Endothelial cell of umbilical vein (primary cell): Measurements from ENCODE around the gene LEMD3. TPM values are rescaled to one million over a fixed set of nuclear protein-coding genes. Genes with fewer than 3 reads are reported as not detected.

Experiments used
- BruUV-seq: library from RNA; stranded (reverse); fragments of 400-500 nt; replicated peaks from 2 replicates; lab custom pipeline; 2021; lab: Mats Ljungman, UMichigan
- CTCF ChIA-PET: fragments of 300-600, 350-600 bp; sonication (Branson Sonifier 250); formaldehyde crosslinking; loops from one replicate; lab custom pipeline; 2021; ENCODE audit warnings: antibody characterized with exemption, inconsistent platforms; lab: Charles Lee
- POLR2A ChIA-PET: fragments of 300-600, 350-600 bp; sonication (Branson Sonifier 250); formaldehyde crosslinking; loops from one replicate; lab custom pipeline; 2021; ENCODE audit warnings: antibody characterized with exemption, inconsistent platforms; lab: Charles Lee
- DNase-seq: peaks from one replicate; pipeline ENCODE4 v3.0.0-alpha.2; 2011; ENCODE audit warnings: low read depth, low spot score
- FAIRE-seq: peaks from 2 replicates; lab custom pipeline; 2011; peaks lifted over from hg19 to GRCh38; lab: Jason Lieb, UNC
- H2AFZ ChIP-seq: 2 replicates; pipeline ENCODE4 v1.6.0; 2012; ENCODE audit warnings: low read depth, low read length, control low read depth, inconsistent platforms
- H3K27ac ChIP-seq: 2 replicates; pipeline ENCODE4 v1.5.1; 2011; ENCODE audit warnings: low read depth, mild to moderate bottlenecking, control low read depth, low read length, moderate library complexity; ENCODE audit not compliant: insufficient read depth
- H3K27me3 ChIP-seq, 2 experiments: 2 replicates each; pipeline versions ENCODE4 v1.6.0 to v1.6.1; 2011; ENCODE audit warnings: low read length in 2 of 2, mixed read lengths in 1 of 2; ENCODE audit not compliant: control insufficient read depth in 2 of 2, insufficient read depth in 2 of 2
- H3K36me3 ChIP-seq, 2 experiments: 2 replicates in 1 of 2; 3 replicates in 1 of 2; pipeline ENCODE4 v1.5.1; 2011; ENCODE audit warnings: low read length in 2 of 2, mild to moderate bottlenecking in 1 of 2, moderate library complexity in 1 of 2; ENCODE audit not compliant: control insufficient read depth in 2 of 2, insufficient read depth in 2 of 2; ENCODE audit errors: extremely low read depth in 1 of 2
- H3K4me1 ChIP-seq: 3 replicates; pipeline ENCODE4 v1.5.1; 2011; ENCODE audit warnings: mild to moderate bottlenecking, low read length; ENCODE audit not compliant: control insufficient read depth, insufficient read depth; ENCODE audit errors: extremely low read depth
- H3K4me2 ChIP-seq: 2 replicates; pipeline ENCODE4 v1.6.1; 2011; ENCODE audit warnings: low read length, control low read depth, mixed read lengths; ENCODE audit not compliant: insufficient read depth
- H3K4me3 ChIP-seq, 3 experiments: fragments of 200-600 bp in 1 of 3; sonication (generic), shearing (Covaris generic) in 1 of 3; replicated peaks in 1 of 3; 2 replicates each; pipeline ENCODE4 v1.5.1; 2011 to 2016; ENCODE audit warnings: control low read depth in 3 of 3, low read length in 3 of 3, mild to moderate bottlenecking in 2 of 3, inconsistent platforms in 1 of 3, low read depth in 1 of 3, moderate library complexity in 1 of 3; ENCODE audit not compliant: insufficient read depth in 1 of 3
- H3K79me2 ChIP-seq: 2 replicates; pipeline ENCODE4 v1.6.0; 2012; ENCODE audit warnings: low read length, inconsistent platforms; ENCODE audit not compliant: control insufficient read depth, insufficient read depth
- H3K9ac ChIP-seq: replicated peaks from 2 replicates; pipeline ENCODE3; 2011; ENCODE audit warnings: low read length, control low read depth; ENCODE audit not compliant: insufficient read depth; ENCODE audit errors: extremely low read depth
- H3K9me1 ChIP-seq: replicated peaks from 3 replicates; pipeline ENCODE4 v1.6.0; 2011; ENCODE audit warnings: mild to moderate bottlenecking, low read length; ENCODE audit not compliant: control insufficient read depth, insufficient read depth; ENCODE audit errors: extremely low read depth
- H3K9me3 ChIP-seq: replicated peaks from 2 replicates; pipeline ENCODE4 v1.5.1; 2012; ENCODE audit warnings: low read length, inconsistent platforms; ENCODE audit not compliant: control insufficient read depth, insufficient read depth
- H4K20me1 ChIP-seq: replicated peaks from 2 replicates; pipeline ENCODE3; 2011; ENCODE audit warnings: mild to moderate bottlenecking, low read length; ENCODE audit not compliant: control insufficient read depth, insufficient read depth; ENCODE audit errors: extremely low read depth
- EZH2 ChIP-seq: IDR thresholded peaks from 2 replicates; pipeline ENCODE4 v1.6.1; 2012; ENCODE audit warnings: borderline replicate concordance, low read depth, mild to moderate bottlenecking, moderate library complexity, low read length, inconsistent platforms; ENCODE audit not compliant: severe bottlenecking
- FOS ChIP-seq: IDR thresholded peaks from 2 replicates; pipeline ENCODE4 v1.6.1; 2011; ENCODE audit warnings: mild to moderate bottlenecking, low read length, moderate library complexity, borderline replicate concordance; ENCODE audit not compliant: insufficient read depth
- GATA2 ChIP-seq: IDR thresholded peaks from 2 replicates; pipeline ENCODE4 v1.7.0; 2011; ENCODE audit warnings: low read depth, mild to moderate bottlenecking, moderate library complexity, mixed read lengths, low read length; ENCODE audit not compliant: insufficient read length, insufficient read depth
- JUN ChIP-seq: IDR thresholded peaks from 2 replicates; pipeline ENCODE4 v1.6.1; 2011; ENCODE audit warnings: borderline replicate concordance, low read depth; ENCODE audit not compliant: insufficient read length, insufficient read depth
- MYC ChIP-seq: IDR thresholded peaks from one replicate; pipeline ENCODE4 v1.6.1; 2011; ENCODE audit warnings: mild to moderate bottlenecking, low read depth, low read length
- POLR2A ChIP-seq: IDR thresholded peaks from 2 replicates; pipeline ENCODE4 v1.6.1; 2012; ENCODE audit warnings: low read depth, mild to moderate bottlenecking, control low read depth, low read length
- POLR2AphosphoS5 ChIP-seq: IDR thresholded peaks from 2 replicates; pipeline ENCODE4 v1.6.1; 2012; ENCODE audit warnings: low read depth, mild to moderate bottlenecking, control low read depth, low read length, moderate library complexity; ENCODE audit not compliant: insufficient read depth
- dilution Hi-C: fragments of 300-500 bp; cut with MboI; formaldehyde crosslinking; loops from one replicate; pipeline ENCODE4 v1.15.0; 2019; ENCODE audit warnings: low sequenced_read_pairs; ENCODE audit not compliant: extremely low pct_ligation_motif_present
- intact Hi-C: fragments of 100-400 bp; cut with micrococcal nuclease; formaldehyde crosslinking; loops from one replicate; pipeline ENCODE4 v1.10.0; 2022
- polyA plus RNA-seq, 4 experiments: library from polyadenylated mRNA; depleted of rRNA in 3 of 4; stranded (reverse) in 3 of 4; unstranded in 1 of 4; fragments of >200 nt; gene quantifications; 2 replicates each; pipeline versions ENCODE4 v1.2.1 to v1.2.3, GENCODE V29; 2011 to 2012; ENCODE audit warnings: missing spikeins in 1 of 4
- total RNA-seq: library from RNA; stranded (reverse); gene quantifications from 2 replicates; pipeline ENCODE4 v1.2.3, GENCODE V29; 2021
- TF ChIP-seq, protein P1 (sequence below), 2 donors: IDR thresholded peaks; 1 replicate in 1 of 2; 2 replicates in 1 of 2; pipeline ENCODE4 v1.5.1; 2011; ENCODE audit warnings: low read length in 2 of 2, mild to moderate bottlenecking in 2 of 2, moderate library complexity in 2 of 2, control low read depth in 1 of 2, inconsistent platforms in 1 of 2, low read depth in 1 of 2; ENCODE audit not compliant: insufficient read depth in 1 of 2; ENCODE audit errors: extremely low read depth in 1 of 2
- TF ChIP-seq, protein P2 (sequence below): IDR thresholded peaks from 2 replicates; pipeline ENCODE4 v1.6.1; 2011; ENCODE audit not compliant: insufficient read depth, insufficient read length

LEMD3 gene
- total and polyA plus RNA-seq, 2 donors (not counting 3 experiments of a cell fraction or from before 2014, with no cell fraction given), result 7.4 to 24.2 TPM

DNA sequence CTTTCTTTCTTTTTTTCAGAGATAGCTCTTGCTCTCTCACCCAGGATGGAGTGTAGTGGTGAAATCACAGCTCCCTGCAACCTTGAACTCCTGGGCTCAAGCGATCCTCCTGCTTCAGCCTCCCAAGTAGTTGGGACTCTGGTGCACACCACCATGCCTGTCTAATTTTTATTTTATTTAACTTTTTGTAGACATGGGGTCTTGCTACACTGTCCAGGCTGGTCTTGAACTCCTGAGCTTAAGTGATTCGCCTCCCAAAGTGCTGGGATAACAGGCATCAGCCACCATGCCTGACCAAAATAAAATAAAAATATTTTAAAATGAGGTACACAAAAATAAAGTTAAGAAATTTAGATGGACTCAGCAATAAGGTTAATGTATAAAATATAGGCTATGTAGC is 5.1 kb upstream of the LEMD3 start:
- no peak for DNase-seq
- Histone ChIP-seq H2AFZ (no peak overlapping the region), H3K4me3 (no peak overlapping the region), H3K9me3 (no peaks in the 10 kb centered on the region), H3K27me3 (peaks cover 0 to 2% of the 10 kb centered on the region in 2 experiments), H3K27ac (no peak overlapping the region), H3K4me1 (peaks cover 7% of the 10 kb centered on the region), H3K79me2 (peaks cover 3% of the 10 kb centered on the region), H3K9me1 (no peaks in the 10 kb centered on the region), H3K4me2 (no peak overlapping the region), H3K9ac (no peak overlapping the region), H4K20me1 (no peaks in the 10 kb centered on the region), H3K36me3 (no peaks in the 10 kb centered on the region)
- intact Hi-C loops (no loop called here), dilution Hi-C loops (no loop called here)
- ChIA-PET CTCF (interaction anchor here (0.6 to 0.8 kb wide), 2 partner anchors 27 to 68 kb away, joined by 3 to 4 read pairs; no protein-coding TSS in a partner anchor), POLR2A (no interaction called here)
- BruUV-seq, result no TSS peak
- no peak for FAIRE-seq
- TF ChIP-seq, protein P1, sequence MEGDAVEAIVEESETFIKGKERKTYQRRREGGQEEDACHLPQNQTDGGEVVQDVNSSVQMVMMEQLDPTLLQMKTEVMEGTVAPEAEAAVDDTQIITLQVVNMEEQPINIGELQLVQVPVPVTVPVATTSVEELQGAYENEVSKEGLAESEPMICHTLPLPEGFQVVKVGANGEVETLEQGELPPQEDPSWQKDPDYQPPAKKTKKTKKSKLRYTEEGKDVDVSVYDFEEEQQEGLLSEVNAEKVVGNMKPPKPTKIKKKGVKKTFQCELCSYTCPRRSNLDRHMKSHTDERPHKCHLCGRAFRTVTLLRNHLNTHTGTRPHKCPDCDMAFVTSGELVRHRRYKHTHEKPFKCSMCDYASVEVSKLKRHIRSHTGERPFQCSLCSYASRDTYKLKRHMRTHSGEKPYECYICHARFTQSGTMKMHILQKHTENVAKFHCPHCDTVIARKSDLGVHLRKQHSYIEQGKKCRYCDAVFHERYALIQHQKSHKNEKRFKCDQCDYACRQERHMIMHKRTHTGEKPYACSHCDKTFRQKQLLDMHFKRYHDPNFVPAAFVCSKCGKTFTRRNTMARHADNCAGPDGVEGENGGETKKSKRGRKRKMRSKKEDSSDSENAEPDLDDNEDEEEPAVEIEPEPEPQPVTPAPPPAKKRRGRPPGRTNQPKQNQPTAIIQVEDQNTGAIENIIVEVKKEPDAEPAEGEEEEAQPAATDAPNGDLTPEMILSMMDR (IDR thresholded peaks at IDR 0.05; ENCODE audit: extremely low read depth in 1 of 2, insufficient read depth in 1 of 2, low read depth in 1 of 2, low read length in 2 of 2), result no peak
- TF ChIP-seq EZH2 (no peak), POLR2A (no peak), JUN (no peak), POLR2AphosphoS5 (no peak), GATA2 (no peak), FOS (no peak), MYC (no peak)
- TF ChIP-seq, protein P2, sequence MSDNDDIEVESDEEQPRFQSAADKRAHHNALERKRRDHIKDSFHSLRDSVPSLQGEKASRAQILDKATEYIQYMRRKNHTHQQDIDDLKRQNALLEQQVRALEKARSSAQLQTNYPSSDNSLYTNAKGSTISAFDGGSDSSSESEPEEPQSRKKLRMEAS, result no peak
